Nephron progenitor cell (in vitro differentiated cells): Measurements from ENCODE around the gene SCAF11.
A peak's percentile ranks its signal among the peaks of the same experiment; 100 is the strongest.

Experiments used
- DNase-seq: peaks from one replicate; pipeline ENCODE4 v3.0.0; 2021
- H3K27ac Mint-ChIP-seq: 2 replicates; pipeline ENCODE4 v1.8.0; 2021; ENCODE audit warnings: mild to moderate bottlenecking, moderate library complexity, mixed read lengths
- H3K27me3 Mint-ChIP-seq: 2 replicates; pipeline ENCODE4 v1.8.0; 2021; ENCODE audit warnings: mild to moderate bottlenecking, low read depth, mixed read lengths; ENCODE audit not compliant: poor library complexity
- H3K36me3 Mint-ChIP-seq: 2 replicates; pipeline ENCODE4 v1.8.0; 2021; ENCODE audit warnings: low read depth, mixed read lengths
- H3K4me1 Mint-ChIP-seq: 2 replicates; pipeline ENCODE4 v1.8.0; 2021; ENCODE audit warnings: mixed read lengths
- H3K4me3 Mint-ChIP-seq: 2 replicates; pipeline ENCODE4 v1.8.0; 2021; ENCODE audit warnings: mild to moderate bottlenecking, moderate library complexity, mixed read lengths
- H3K9me3 Mint-ChIP-seq: 2 replicates; pipeline ENCODE4 v1.8.0; 2021; ENCODE audit warnings: mild to moderate bottlenecking, moderate library complexity, mixed read lengths
- TF ChIP-seq, protein P1 (sequence below): fragments of 200-600 bp; sonication (generic); IDR thresholded peaks from 2 replicates; pipeline ENCODE4 v1.5.0; 2021; ENCODE audit warnings: antibody characterized with exemption

The SCAF11 gene

DNA sequence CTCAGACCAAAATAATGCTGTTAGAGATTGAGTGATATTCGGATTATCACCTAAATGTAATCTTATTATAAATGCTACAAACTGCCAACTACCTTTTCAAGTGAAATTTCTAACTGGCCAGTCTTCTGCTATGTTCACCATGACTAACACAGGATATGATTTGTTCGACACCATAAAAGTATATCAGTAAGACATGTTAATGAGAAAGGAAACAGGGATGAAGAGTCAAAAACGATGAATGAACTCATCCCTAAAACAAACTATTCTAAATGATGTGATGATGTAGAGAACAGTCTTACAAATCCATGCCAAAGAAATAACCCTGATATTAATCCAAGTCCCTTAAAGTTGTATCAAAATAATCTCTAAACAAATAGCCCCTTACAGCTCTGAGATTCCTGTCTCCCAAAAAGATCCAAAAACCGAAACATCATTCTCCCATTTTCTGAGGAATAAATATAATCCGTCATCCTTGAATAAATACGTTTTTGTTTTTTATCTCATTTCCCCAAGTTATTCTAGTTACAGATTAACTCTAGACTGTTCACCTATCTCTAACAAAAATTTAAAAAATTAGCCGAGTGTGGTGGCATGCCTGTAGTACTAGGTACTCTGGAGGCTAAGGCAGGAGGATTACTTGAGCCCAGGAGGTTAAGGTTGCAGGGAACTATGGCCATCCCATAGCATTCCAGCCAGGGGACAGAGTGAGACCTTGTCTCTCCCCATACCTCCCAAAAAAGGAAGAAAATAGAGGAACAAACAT, 9.1 kb downstream of the SCAF11 start:
- DNase-seq = no peak
- H3K4me3 Mint-ChIP-seq = no peak overlapping the region
- peaks cover 66% of the 10 kb centered on the region for H3K36me3 Mint-ChIP-seq
- H3K4me1 Mint-ChIP-seq = peaks cover 7% of the 10 kb centered on the region
- H3K9me3 Mint-ChIP-seq = peaks cover 5% of the 10 kb centered on the region
- TF ChIP-seq, protein P1, sequence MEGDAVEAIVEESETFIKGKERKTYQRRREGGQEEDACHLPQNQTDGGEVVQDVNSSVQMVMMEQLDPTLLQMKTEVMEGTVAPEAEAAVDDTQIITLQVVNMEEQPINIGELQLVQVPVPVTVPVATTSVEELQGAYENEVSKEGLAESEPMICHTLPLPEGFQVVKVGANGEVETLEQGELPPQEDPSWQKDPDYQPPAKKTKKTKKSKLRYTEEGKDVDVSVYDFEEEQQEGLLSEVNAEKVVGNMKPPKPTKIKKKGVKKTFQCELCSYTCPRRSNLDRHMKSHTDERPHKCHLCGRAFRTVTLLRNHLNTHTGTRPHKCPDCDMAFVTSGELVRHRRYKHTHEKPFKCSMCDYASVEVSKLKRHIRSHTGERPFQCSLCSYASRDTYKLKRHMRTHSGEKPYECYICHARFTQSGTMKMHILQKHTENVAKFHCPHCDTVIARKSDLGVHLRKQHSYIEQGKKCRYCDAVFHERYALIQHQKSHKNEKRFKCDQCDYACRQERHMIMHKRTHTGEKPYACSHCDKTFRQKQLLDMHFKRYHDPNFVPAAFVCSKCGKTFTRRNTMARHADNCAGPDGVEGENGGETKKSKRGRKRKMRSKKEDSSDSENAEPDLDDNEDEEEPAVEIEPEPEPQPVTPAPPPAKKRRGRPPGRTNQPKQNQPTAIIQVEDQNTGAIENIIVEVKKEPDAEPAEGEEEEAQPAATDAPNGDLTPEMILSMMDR = no peak
- H3K27ac Mint-ChIP-seq = no peak overlapping the region
- no peaks in the 10 kb centered on the region for H3K27me3 Mint-ChIP-seq

DNA sequence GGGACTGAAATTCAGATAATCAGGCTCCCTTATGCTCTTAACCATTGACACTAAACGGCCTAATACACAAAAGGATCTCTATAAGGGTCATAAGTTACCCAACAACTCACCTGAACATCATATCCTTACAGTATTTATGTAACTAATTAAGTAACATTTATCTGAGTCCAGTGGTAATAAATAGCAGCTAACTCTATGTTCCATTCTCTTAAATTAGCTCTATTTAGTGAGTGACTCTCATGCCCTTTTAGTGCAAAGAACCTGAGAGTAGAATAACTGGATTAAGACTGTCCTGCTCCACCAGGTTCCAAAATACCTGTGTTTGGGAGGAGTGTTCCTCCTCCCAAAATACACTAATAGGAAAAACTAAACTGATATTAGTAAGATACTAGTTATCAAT, 9.8 kb downstream of the SCAF11 start:
- Mint-ChIP-seq H3K27ac (no peak overlapping the region), H3K9me3 (peaks cover under 1% of the 10 kb centered on the region), H3K36me3 (peaks cover 66% of the 10 kb centered on the region), H3K4me1 (peaks cover 5% of the 10 kb centered on the region), H3K27me3 (no peaks in the 10 kb centered on the region), H3K4me3 (no peak overlapping the region)
- TF ChIP-seq, protein P1 = no peak
- DNase-seq = no peak

DNA sequence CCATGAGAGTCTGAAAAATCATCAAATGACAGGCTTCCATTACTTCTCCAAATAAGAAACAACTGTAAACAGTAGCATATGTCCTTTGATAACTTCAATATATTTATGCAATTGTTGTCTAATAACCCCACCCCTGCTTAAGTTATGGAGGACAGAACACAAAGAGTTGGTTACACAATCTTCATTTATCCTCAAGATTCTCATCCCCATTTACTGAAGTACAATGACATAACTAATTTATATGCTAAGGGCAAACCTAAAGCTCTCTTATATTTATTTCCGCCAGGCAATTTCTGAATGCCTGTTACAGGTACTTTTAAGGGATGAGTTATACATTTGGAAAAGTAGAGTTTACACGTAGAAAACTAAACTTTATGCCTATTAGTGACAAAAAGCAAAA, 12.3 kb downstream of the SCAF11 start:
- TF ChIP-seq, protein P1 = no peak
- no peak overlapping the region for H3K4me3 Mint-ChIP-seq
- H3K36me3 Mint-ChIP-seq = peaks cover 64% of the 10 kb centered on the region
- no peak for DNase-seq
- peaks cover 5% of the 10 kb centered on the region for H3K4me1 Mint-ChIP-seq
- peak overlapping the region; percentile 2 for H3K27ac Mint-ChIP-seq
- H3K9me3 Mint-ChIP-seq = peaks cover 18% of the 10 kb centered on the region
- no peaks in the 10 kb centered on the region for H3K27me3 Mint-ChIP-seq

DNA sequence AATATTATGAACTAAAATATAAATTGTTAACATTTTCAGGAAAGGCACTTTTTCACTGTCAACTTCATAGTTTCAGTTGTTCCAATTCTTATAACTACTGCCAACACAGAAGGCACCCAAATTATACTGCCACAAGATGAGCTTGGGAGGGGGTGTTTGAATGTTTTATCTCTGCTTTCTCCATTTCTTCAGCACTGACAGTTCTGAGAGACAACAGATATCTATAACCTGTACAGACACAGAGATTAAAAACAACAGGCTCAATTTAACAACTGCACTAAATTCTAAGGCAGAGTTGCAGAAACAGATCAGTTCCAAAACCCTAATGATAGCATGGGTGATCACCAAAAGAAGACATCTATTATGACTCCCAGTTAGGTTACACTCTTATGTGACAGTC, 12.8 kb downstream of the SCAF11 start:
- no peak for DNase-seq
- H3K4me3 Mint-ChIP-seq = no peak overlapping the region
- peaks cover 22% of the 10 kb centered on the region for H3K9me3 Mint-ChIP-seq
- H3K4me1 Mint-ChIP-seq = peaks cover 5% of the 10 kb centered on the region
- H3K36me3 Mint-ChIP-seq = peaks cover 64% of the 10 kb centered on the region
- TF ChIP-seq, protein P1 = no peak
- no peaks in the 10 kb centered on the region for H3K27me3 Mint-ChIP-seq
- H3K27ac Mint-ChIP-seq = no peak overlapping the region

DNA sequence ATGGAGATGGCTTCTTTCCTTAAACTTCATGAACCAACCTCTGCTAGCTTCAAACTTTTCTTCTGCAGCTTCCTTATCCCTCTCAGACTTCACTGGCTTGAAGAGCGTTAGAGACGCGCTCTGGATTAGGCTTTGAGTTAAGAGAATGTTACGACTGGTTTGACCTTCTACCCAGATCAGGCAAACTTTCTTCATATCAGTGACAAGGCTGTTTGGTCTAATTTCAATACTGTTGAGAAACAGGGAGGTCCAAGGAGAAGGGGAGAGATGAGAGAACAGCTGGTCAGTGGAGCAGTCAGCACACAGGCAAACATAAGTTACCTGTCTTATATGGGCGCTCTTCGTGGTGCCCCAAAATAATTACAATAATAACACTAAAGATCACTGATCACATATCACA, 14.9 kb downstream of the SCAF11 start:
- Mint-ChIP-seq H3K27ac (peak overlapping the region; percentile 37), H3K9me3 (peaks cover 27% of the 10 kb centered on the region), H3K27me3 (no peaks in the 10 kb centered on the region), H3K4me1 (peaks cover 5% of the 10 kb centered on the region), H3K4me3 (no peak overlapping the region), H3K36me3 (peaks cover 78% of the 10 kb centered on the region)
- TF ChIP-seq, protein P1 = no peak
- no peak for DNase-seq

DNA sequence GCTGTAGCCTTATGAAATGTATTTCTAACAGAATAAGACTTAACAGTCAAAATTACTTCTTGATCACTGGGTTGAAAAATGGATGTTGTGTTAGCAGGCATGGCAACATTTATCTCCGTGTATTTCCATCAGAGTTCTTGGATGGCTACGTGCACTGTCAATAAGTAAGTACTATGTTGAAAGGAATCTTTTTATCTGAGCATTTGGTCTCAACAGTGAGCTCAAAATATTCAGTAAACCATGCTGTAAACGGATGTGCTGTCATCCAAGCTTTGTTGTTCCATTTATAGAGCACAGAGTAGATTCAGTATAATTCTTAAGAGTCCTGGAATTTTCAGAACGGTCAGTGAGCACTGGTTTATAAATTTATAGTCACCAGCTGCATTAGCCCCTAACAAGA, 15.5 kb downstream of the SCAF11 start:
- Mint-ChIP-seq H3K27me3 (no peaks in the 10 kb centered on the region), H3K9me3 (peaks cover 31% of the 10 kb centered on the region), H3K27ac (no peak overlapping the region), H3K4me3 (no peak overlapping the region), H3K4me1 (peaks cover 5% of the 10 kb centered on the region), H3K36me3 (peaks cover 83% of the 10 kb centered on the region)
- TF ChIP-seq, protein P1 = no peak
- DNase-seq = no peak
